ENCODE data around the gene AMPD2.
A peak's percentile ranks its signal among the peaks of the same experiment; 100 is the strongest.

The AMPD2 gene

DNA sequence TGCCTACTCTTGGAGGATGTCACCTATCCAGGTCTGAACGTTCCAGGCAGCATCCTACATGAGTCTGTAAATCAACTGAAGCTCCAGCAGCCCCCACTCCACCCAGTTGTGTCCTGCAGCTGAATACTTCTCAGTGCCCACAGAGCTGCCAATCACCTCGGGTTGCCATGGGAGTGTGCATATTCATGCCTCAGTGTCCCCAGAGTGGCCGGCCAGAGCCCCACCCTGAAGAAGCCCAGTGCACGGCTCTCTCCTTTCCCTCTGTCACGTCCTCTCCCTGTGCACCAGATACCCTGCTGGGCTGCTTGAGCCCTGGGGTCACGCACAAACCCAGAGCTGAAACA, 20.2 kb downstream of the AMPD2 start:
- TF ChIP-seq, protein P1, sequence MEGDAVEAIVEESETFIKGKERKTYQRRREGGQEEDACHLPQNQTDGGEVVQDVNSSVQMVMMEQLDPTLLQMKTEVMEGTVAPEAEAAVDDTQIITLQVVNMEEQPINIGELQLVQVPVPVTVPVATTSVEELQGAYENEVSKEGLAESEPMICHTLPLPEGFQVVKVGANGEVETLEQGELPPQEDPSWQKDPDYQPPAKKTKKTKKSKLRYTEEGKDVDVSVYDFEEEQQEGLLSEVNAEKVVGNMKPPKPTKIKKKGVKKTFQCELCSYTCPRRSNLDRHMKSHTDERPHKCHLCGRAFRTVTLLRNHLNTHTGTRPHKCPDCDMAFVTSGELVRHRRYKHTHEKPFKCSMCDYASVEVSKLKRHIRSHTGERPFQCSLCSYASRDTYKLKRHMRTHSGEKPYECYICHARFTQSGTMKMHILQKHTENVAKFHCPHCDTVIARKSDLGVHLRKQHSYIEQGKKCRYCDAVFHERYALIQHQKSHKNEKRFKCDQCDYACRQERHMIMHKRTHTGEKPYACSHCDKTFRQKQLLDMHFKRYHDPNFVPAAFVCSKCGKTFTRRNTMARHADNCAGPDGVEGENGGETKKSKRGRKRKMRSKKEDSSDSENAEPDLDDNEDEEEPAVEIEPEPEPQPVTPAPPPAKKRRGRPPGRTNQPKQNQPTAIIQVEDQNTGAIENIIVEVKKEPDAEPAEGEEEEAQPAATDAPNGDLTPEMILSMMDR (IDR thresholded peaks at IDR 0.05; ENCODE audit: low read depth, low read length), result no peak
- Histone ChIP-seq H3K4me3 (ENCODE audit: low read depth, low read length) (no peak overlapping the region), H3K9me3 (no peaks in the 10 kb centered on the region), H3K27me3 (no peaks in the 10 kb centered on the region), H3K36me3 (no peaks in the 10 kb centered on the region), H3K4me1 (peaks cover 41% of the 10 kb centered on the region)
- DNase-seq, result no peak

DNA sequence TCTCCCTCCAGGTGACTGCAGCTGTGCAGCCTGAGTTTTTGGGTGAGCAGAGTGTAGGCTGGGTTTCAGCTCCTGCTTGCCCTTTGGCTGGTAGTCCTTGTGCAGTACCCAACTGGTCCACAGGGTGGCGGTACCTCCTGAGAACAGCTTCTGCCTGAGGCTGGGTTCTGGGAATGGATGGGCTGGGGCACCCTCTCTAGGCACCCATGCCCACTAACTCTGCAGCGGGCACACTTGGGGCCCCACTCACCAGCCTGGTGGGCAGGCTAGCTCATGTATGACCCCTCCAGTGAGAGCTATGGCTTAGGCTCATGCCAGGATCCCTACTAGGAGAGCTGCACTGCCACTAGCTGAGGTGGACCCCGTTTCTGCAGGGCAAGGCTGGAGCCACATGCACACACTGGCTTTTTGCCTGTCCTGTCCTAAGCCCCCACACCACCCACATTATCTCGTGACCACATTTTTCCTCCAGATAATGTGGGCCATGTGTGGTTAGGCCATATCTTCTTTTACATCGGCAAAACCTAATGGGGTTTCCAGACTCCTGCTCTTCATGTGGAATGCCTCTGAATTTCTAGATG, 20.7 kb downstream of the AMPD2 start:
- TF ChIP-seq, protein P1 (IDR thresholded peaks at IDR 0.05; ENCODE audit: low read depth, low read length), result peak; percentile 94
- H3K27me3 ChIP-seq, result no peaks in the 10 kb centered on the region
- no peaks in the 10 kb centered on the region for H3K9me3 ChIP-seq
- no peaks in the 10 kb centered on the region for H3K36me3 ChIP-seq
- H3K4me1 ChIP-seq, result peaks cover 37% of the 10 kb centered on the region
- peak; percentile 90 for DNase-seq
- H3K4me3 ChIP-seq (ENCODE audit: low read depth, low read length), result 0 out of 2 replicates have a peak overlapping the region, but pooled peaks have one; percentile 3

DNA sequence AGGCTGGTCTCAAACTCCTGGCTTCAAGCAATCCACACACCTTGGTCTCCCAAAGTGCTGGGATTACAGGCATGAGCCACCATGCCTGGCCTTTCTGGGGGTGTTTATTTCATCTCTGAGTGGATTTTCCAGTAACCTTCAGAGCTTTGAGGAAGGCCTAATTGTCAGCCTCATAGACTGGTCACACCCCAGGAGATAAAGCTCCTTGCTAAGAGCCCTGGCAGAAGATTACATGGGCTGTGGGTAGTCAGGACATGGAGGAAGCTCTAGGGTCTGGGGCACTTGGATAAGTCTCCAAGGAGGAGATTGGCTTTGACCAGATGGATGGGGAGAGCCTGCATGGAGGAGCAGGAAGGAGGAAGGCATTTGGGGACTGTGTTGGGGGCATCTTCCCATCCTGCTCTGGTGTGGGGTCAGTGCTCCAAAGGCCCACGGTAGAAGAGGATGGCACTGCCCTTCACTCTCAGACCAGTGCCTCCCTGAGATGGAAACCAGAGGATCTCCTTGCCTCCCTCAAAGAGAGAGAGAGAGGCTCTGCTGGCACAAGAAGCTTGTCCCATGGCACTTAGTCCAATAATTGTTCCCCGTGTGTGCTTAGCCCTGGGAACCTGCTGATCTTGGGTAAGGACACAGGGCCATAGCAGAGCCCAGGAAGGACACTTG, 21.6 kb downstream of the AMPD2 start:
- peaks cover 29% of the 10 kb centered on the region for H3K4me1 ChIP-seq
- TF ChIP-seq, protein P1 (IDR thresholded peaks at IDR 0.05; ENCODE audit: low read depth, low read length), result no peak
- no peaks in the 10 kb centered on the region for H3K9me3 ChIP-seq

DNA sequence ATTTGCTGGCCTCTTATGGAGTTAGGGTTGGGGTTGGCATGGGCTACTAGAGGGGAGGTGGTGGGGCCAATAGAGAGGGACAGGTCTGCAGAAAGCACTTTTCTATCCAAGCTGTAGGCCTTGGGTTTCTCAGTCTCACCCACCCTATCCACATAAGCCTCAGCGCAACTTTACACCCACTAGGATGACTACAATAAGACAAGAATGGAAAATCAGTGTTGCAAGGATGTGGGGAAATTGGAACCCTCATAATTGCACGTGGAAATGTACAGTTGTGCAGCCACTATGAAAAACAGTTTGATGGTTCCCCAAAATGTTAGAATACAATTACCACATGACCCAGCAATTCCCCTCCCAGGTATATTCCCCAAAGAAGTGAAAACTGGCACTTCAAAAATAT, 22.2 kb downstream of the AMPD2 start:
- TF ChIP-seq, protein P1 (IDR thresholded peaks at IDR 0.05; ENCODE audit: low read depth, low read length), result no peak
- Histone ChIP-seq H3K4me1 (peaks cover 22% of the 10 kb centered on the region), H3K27me3 (no peaks in the 10 kb centered on the region)

More for the DNA sequence above, 21.6 kb downstream of the AMPD2 start:
- DNase-seq, result no peak
- no peak overlapping the region for H3K4me3 ChIP-seq (ENCODE audit: low read depth, low read length)
- no peaks in the 10 kb centered on the region for H3K27me3 ChIP-seq
- H3K36me3 ChIP-seq, result no peaks in the 10 kb centered on the region

DNA sequence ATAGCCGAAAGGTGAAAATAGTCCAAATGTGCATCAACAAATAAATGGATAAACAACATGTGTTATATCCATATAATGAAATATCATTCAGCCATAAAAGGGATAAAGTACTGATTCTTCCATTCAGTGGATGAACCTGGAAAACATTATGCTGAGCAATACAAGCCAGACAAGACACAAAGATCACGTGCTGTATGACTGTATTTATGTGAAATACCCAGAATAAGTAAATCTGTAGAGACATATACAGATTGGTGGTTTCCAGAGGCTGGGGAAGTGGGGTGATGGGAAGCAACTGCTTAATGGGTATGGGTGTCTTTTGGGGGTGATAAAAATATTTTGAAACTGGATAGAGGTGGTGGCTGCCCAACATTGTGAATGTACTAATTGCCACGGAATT, 23.0 kb downstream of the AMPD2 start:
- TF ChIP-seq, protein P1 (IDR thresholded peaks at IDR 0.05; ENCODE audit: low read depth, low read length), result no peak
- no peak overlapping the region for H3K4me3 ChIP-seq (ENCODE audit: low read depth, low read length)
- no peak for DNase-seq
- no peaks in the 10 kb centered on the region for H3K9me3 ChIP-seq
- no peaks in the 10 kb centered on the region for H3K36me3 ChIP-seq
- H3K4me1 ChIP-seq, result peaks cover 19% of the 10 kb centered on the region
- H3K27me3 ChIP-seq, result no peaks in the 10 kb centered on the region

More for the DNA sequence above, 22.2 kb downstream of the AMPD2 start:
- DNase-seq, result no peak
- H3K36me3 ChIP-seq, result no peaks in the 10 kb centered on the region
- no peaks in the 10 kb centered on the region for H3K9me3 ChIP-seq
- H3K4me3 ChIP-seq (ENCODE audit: low read depth, low read length), result no peak overlapping the region

Data from BE2C (cell line).